ENCODE measurements around the gene PTPDC1.
"Not testable (repeated sequence)": the region's sequence is repeated elsewhere in the genome, so short reads cannot be mapped to it uniquely, and the experiment has no call there.

GRCh38 chr9:94120088-94120487, 35.8 kb downstream of the PTPDC1 start:
- not testable (repeated sequence) for TF ChIP-seq POLR2A (IDR thresholded peaks at IDR 0.05); CTCF (IDR thresholded peaks at IDR 0.05 in 4 of 5, conservative IDR thresholded peaks at IDR 0.05 in 1 of 5)
